ENCODE measurements around the gene SCAMP4.

The SCAMP4 gene

GRCh38 chr19:1911995-1912394 lies 6.8 kb downstream of the SCAMP4 start:
- H3K23ac ChIP-seq (ENCODE audit: low read depth, low read length, poor library complexity), result no peak overlapping the region
- H3K27me3 ChIP-seq (ENCODE audit: control insufficient read depth in 3 of 3, insufficient read depth in 3 of 3, low read depth in 1 of 3, low read length in 3 of 3), result no peaks in the 10 kb centered on the region
- no peak overlapping the region for H2AK5ac ChIP-seq (ENCODE audit: low read depth, low read length)
- no peak overlapping the region for H2BK15ac ChIP-seq (ENCODE audit: low read length)
- no peak overlapping the region for H2BK5ac ChIP-seq (ENCODE audit: low read length)
- H3K9ac ChIP-seq (ENCODE audit: low read depth, low read length, poor library complexity), result no peak overlapping the region
- no peak for DNase-seq (ENCODE audit: low spot score)
- H4K8ac ChIP-seq (ENCODE audit: low read depth, low read length), result no peak overlapping the region
- H3K4me3 ChIP-seq (ENCODE audit: low read length in 2 of 2), result no peak overlapping the region
- no peak overlapping the region for H3K4me2 ChIP-seq (ENCODE audit: insufficient read depth, low read length, poor library complexity, severe bottlenecking)
- H3K4ac ChIP-seq (ENCODE audit: low read length), result no peak overlapping the region
- no peak overlapping the region for H3K27ac ChIP-seq (replicated peaks; ENCODE audit: low read length)
- peaks cover 28 to 72% of the 10 kb centered on the region in 2 donors for H3K36me3 ChIP-seq (replicated peaks in 1 of 2; ENCODE audit: control insufficient read depth in 2 of 2, insufficient read depth in 2 of 2, low read length in 2 of 2)
- H3K4me1 ChIP-seq (ENCODE audit: control insufficient read depth in 2 of 2, insufficient read depth in 1 of 2, low read depth in 1 of 2, low read length in 2 of 2), result no peaks in the 10 kb centered on the region
- no peak overlapping the region for H2AFZ ChIP-seq (ENCODE audit: low read length)
- H2BK120ac ChIP-seq (ENCODE audit: low read depth, low read length), result no peak overlapping the region
- no CpG with 5 or more reads among the region's 37 CpGs for WGBS, 2 donors (ENCODE audit: extremely low coverage in 2 of 2, insufficient read length in 2 of 2, insufficient replicate concordance in 1 of 2)
- no peak overlapping the region for H4K91ac ChIP-seq (ENCODE audit: low read depth, low read length, poor library complexity)
- peaks cover 0 to 5% of the 10 kb centered on the region in 2 donors for H3K9me3 ChIP-seq (replicated peaks in 1 of 2; ENCODE audit: control insufficient read depth in 2 of 2, insufficient read depth in 1 of 2, low read depth in 1 of 2, low read length in 2 of 2)
- peak overlapping the region; percentile 3 for H2BK12ac ChIP-seq (ENCODE audit: low read length)
- H3K79me1 ChIP-seq (ENCODE audit: low read depth, low read length), result peaks cover 50% of the 10 kb centered on the region
- peak overlapping the region; percentile 48 for H3K18ac ChIP-seq (ENCODE audit: low read length)
- H3K14ac ChIP-seq (ENCODE audit: low read length), result no peak overlapping the region

GRCh38 chr19:1912760-1913505 lies 7.7 kb downstream of the SCAMP4 start:
- H3K14ac ChIP-seq (ENCODE audit: low read length), result peak overlapping the region; percentile 56
- no peak overlapping the region for H4K91ac ChIP-seq (ENCODE audit: low read depth, low read length, poor library complexity)
- H3K27me3 ChIP-seq (ENCODE audit: control insufficient read depth in 3 of 3, insufficient read depth in 3 of 3, low read depth in 1 of 3, low read length in 3 of 3), result no peaks in the 10 kb centered on the region
- H3K4me2 ChIP-seq (ENCODE audit: insufficient read depth, low read length, poor library complexity, severe bottlenecking), result no peak overlapping the region
- no peak overlapping the region for H2BK5ac ChIP-seq (ENCODE audit: low read length)
- no peak overlapping the region for H3K4me3 ChIP-seq (ENCODE audit: low read length in 2 of 2)
- DNase-seq (ENCODE audit: low spot score), result no peak
- H2BK120ac ChIP-seq (ENCODE audit: low read depth, low read length), result no peak overlapping the region
- H2AFZ ChIP-seq (ENCODE audit: low read length), result no peak overlapping the region
- H3K18ac ChIP-seq (ENCODE audit: low read length), result peak overlapping the region; percentile 48
- no peak overlapping the region for H3K27ac ChIP-seq (replicated peaks; ENCODE audit: low read length)
- H3K9ac ChIP-seq (ENCODE audit: low read depth, low read length, poor library complexity), result no peak overlapping the region
- peak overlapping the region; percentile 37 for H3K4ac ChIP-seq (ENCODE audit: low read length)
- no peak overlapping the region for H4K8ac ChIP-seq (ENCODE audit: low read depth, low read length)
- H2BK12ac ChIP-seq (ENCODE audit: low read length), result peak overlapping the region; percentile 73
- no peak overlapping the region for H2BK15ac ChIP-seq (ENCODE audit: low read length)
- H3K79me1 ChIP-seq (ENCODE audit: low read depth, low read length), result peaks cover 41% of the 10 kb centered on the region
- peaks cover 0 to 5% of the 10 kb centered on the region in 2 donors for H3K9me3 ChIP-seq (replicated peaks in 1 of 2; ENCODE audit: control insufficient read depth in 2 of 2, insufficient read depth in 1 of 2, low read depth in 1 of 2, low read length in 2 of 2)
- no peak overlapping the region for H2AK5ac ChIP-seq (ENCODE audit: low read depth, low read length)
- peak overlapping the region; percentile 65 for H3K23ac ChIP-seq (ENCODE audit: low read depth, low read length, poor library complexity)
- H3K4me1 ChIP-seq (ENCODE audit: control insufficient read depth in 2 of 2, insufficient read depth in 1 of 2, low read depth in 1 of 2, low read length in 2 of 2), result no peaks in the 10 kb centered on the region
- peaks cover 29 to 72% of the 10 kb centered on the region in 2 donors for H3K36me3 ChIP-seq (replicated peaks in 1 of 2; ENCODE audit: control insufficient read depth in 2 of 2, insufficient read depth in 2 of 2, low read length in 2 of 2)
- WGBS, 2 donors (ENCODE audit: extremely low coverage in 2 of 2, insufficient read length in 2 of 2, insufficient replicate concordance in 1 of 2), result no CpG with 5 or more reads among the region's 77 CpGs

- Histone ChIP-seq H3K36me3 (replicated peaks in 1 of 2; ENCODE audit: control insufficient read depth in 2 of 2, insufficient read depth in 2 of 2, low read length in 2 of 2) (peaks cover 37 to 74% of the 10 kb centered on the region in 2 donors), H3K9me3 (replicated peaks in 1 of 2; ENCODE audit: control insufficient read depth in 2 of 2, insufficient read depth in 1 of 2, low read depth in 1 of 2, low read length in 2 of 2) (peaks cover 0 to 5% of the 10 kb centered on the region in 2 donors), H2AFZ (ENCODE audit: low read length) (no peak overlapping the region), H3K23ac (ENCODE audit: low read depth, low read length, poor library complexity) (peak overlapping the region; percentile 86), H4K8ac (ENCODE audit: low read depth, low read length) (peak overlapping the region; percentile 17), H2BK5ac (ENCODE audit: low read length) (peak overlapping the region; percentile 77), H3K27me3 (ENCODE audit: control insufficient read depth in 3 of 3, insufficient read depth in 3 of 3, low read depth in 1 of 3, low read length in 3 of 3) (no peaks in the 10 kb centered on the region), H3K4me3 (ENCODE audit: low read length in 2 of 2) (no peak overlapping the region), H2BK120ac (ENCODE audit: low read depth, low read length) (no peak overlapping the region), H2AK5ac (ENCODE audit: low read depth, low read length) (no peak overlapping the region), H2BK15ac (ENCODE audit: low read length) (no peak overlapping the region), H3K4me2 (ENCODE audit: insufficient read depth, low read length, poor library complexity, severe bottlenecking) (no peak overlapping the region), H3K4ac (ENCODE audit: low read length) (no peak overlapping the region), H3K27ac (replicated peaks; ENCODE audit: low read length) (no peak overlapping the region), H3K14ac (ENCODE audit: low read length) (peak overlapping the region; percentile 89), H4K91ac (ENCODE audit: low read depth, low read length, poor library complexity) (no peak overlapping the region), H3K79me1 (ENCODE audit: low read depth, low read length) (peaks cover 36% of the 10 kb centered on the region), H2BK12ac (ENCODE audit: low read length) (no peak overlapping the region), H3K18ac (ENCODE audit: low read length) (no peak overlapping the region), H3K4me1 (ENCODE audit: control insufficient read depth in 2 of 2, insufficient read depth in 1 of 2, low read depth in 1 of 2, low read length in 2 of 2) (no peaks in the 10 kb centered on the region), H3K9ac (ENCODE audit: low read depth, low read length, poor library complexity) (peak overlapping the region; percentile 21)
- DNase-seq (ENCODE audit: low spot score), result no peak
- no CpG with 5 or more reads among the region's 23 CpGs for WGBS, 2 donors (ENCODE audit: extremely low coverage in 2 of 2, insufficient read length in 2 of 2, insufficient replicate concordance in 1 of 2)
Measured at GRCh38 chr19:1913781-1914577, 8.8 kb downstream of the SCAMP4 start.

- Histone ChIP-seq H3K27ac (replicated peaks; ENCODE audit: low read length) (no peak overlapping the region), H3K18ac (ENCODE audit: low read length) (peak overlapping the region; percentile 24), H3K4ac (ENCODE audit: low read length) (no peak overlapping the region), H3K4me1 (ENCODE audit: control insufficient read depth in 2 of 2, insufficient read depth in 1 of 2, low read depth in 1 of 2, low read length in 2 of 2) (no peaks in the 10 kb centered on the region), H3K27me3 (ENCODE audit: control insufficient read depth in 3 of 3, insufficient read depth in 3 of 3, low read depth in 1 of 3, low read length in 3 of 3) (no peaks in the 10 kb centered on the region), H3K4me2 (ENCODE audit: insufficient read depth, low read length, poor library complexity, severe bottlenecking) (no peak overlapping the region), H3K36me3 (replicated peaks in 1 of 2; ENCODE audit: control insufficient read depth in 2 of 2, insufficient read depth in 2 of 2, low read length in 2 of 2) (peaks cover 38 to 73% of the 10 kb centered on the region in 2 donors), H2BK120ac (ENCODE audit: low read depth, low read length) (no peak overlapping the region), H4K91ac (ENCODE audit: low read depth, low read length, poor library complexity) (peak overlapping the region; percentile 26), H3K23ac (ENCODE audit: low read depth, low read length, poor library complexity) (no peak overlapping the region), H2AK5ac (ENCODE audit: low read depth, low read length) (no peak overlapping the region), H3K14ac (ENCODE audit: low read length) (no peak overlapping the region), H2BK5ac (ENCODE audit: low read length) (no peak overlapping the region), H2AFZ (ENCODE audit: low read length) (no peak overlapping the region), H3K9ac (ENCODE audit: low read depth, low read length, poor library complexity) (no peak overlapping the region), H2BK15ac (ENCODE audit: low read length) (no peak overlapping the region), H3K9me3 (replicated peaks in 1 of 2; ENCODE audit: control insufficient read depth in 2 of 2, insufficient read depth in 1 of 2, low read depth in 1 of 2, low read length in 2 of 2) (peaks cover 0 to 3% of the 10 kb centered on the region in 2 donors), H3K79me1 (ENCODE audit: low read depth, low read length) (peaks cover 28% of the 10 kb centered on the region), H3K4me3 (ENCODE audit: low read length in 2 of 2) (no peak overlapping the region), H2BK12ac (ENCODE audit: low read length) (no peak overlapping the region), H4K8ac (ENCODE audit: low read depth, low read length) (no peak overlapping the region)
- WGBS, 2 donors (ENCODE audit: extremely low coverage in 2 of 2, insufficient read length in 2 of 2, insufficient replicate concordance in 1 of 2), result no CpG with 5 or more reads among the region's 23 CpGs
- no peak for DNase-seq (ENCODE audit: low spot score)
Measured at GRCh38 chr19:1914826-1915341, 9.7 kb downstream of the SCAMP4 start.

Measured in neuronal stem cell (in vitro differentiated cells).